Measurements from ENCODE around the gene MRPL55. TPM values are rescaled to one million over a fixed set of nuclear protein-coding genes. Genes with fewer than 3 reads are reported as not detected.

MRPL55 gene
- total and polyA plus RNA-seq, 2 of the 13 experiments (the other 11 are each of a cell fraction or from before 2014, with no cell fraction given) = 58.6 to 92.9 TPM

DNA sequence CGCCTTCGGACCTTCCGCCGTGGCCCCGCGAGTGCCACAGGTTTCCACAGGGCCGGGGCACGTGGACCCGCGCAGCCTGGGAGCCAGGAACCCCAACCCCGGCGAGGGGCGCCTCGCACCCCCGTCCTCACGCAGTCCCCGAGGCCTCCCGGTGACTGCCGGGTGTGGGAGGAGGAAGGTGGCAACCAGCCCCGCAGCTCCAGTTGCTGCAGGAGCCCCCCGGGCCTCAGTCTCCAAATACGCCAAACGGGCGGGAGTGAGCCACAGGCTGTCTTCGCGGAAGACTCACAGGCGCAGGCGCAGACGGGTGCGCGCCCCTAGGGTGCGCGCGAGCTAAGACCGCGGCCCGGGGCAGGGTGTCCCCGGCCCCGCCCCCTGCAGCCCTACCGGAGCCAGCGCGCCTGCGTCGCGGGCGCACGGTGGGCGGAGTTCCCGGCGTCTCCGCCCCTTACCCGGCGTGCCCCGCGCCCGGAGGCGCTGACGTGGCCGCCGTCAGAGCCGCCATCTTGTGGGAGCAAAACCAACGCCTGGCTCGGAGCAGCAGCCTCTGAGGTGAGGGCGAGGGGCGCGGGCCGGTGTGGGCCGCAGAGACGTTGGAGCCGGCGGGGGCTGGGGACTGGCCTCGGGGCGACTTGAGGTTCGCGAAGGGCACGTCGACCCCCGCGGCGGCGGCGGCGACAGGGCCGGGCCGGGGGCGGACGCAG lies 26.7 kb downstream of the MRPL55 start, which contains the start of gene ARF1 (continued):
- TF ChIP-seq SP4 (CRISPR knock-in tag; IDR thresholded peaks at IDR 0.05) (peak; percentile 88), ZNF496 (CRISPR knock-in tag; IDR thresholded peaks at IDR 0.05; ENCODE audit: insufficient replicate concordance) (no peak), ZNF251 (CRISPR knock-in tag; IDR thresholded peaks at IDR 0.05) (no peak), AGO2 (optimal IDR thresholded peaks at IDR 0.05; ENCODE audit: low read depth, low read length) (no peak), CEBPG (CRISPR knock-in tag; IDR thresholded peaks at IDR 0.05) (no peak), TSC22D2 (CRISPR knock-in tag; IDR thresholded peaks at IDR 0.05; ENCODE audit: borderline replicate concordance) (no peak), TCF7L2 (IDR thresholded peaks at IDR 0.05; ENCODE audit: low read depth, low read length) (no peak), RBFOX2 (IDR thresholded peaks at IDR 0.05; ENCODE audit: low read depth, low read length) (peak; percentile 95), ZNF883 (CRISPR knock-in tag; IDR thresholded peaks at IDR 0.05; ENCODE audit: not compliant biosample characterization) (peak; percentile 75), ZNF234 (CRISPR knock-in tag; conservative IDR thresholded peaks at IDR 0.05) (no peak; the same call in 1 of the 2 replicates), PRMT3 (CRISPR knock-in tag; IDR thresholded peaks at IDR 0.05; ENCODE audit: borderline replicate concordance, low read depth) (no peak), ZFP36L1 (CRISPR knock-in tag; IDR thresholded peaks at IDR 0.05) (no peak), BHLHE40 (IDR thresholded peaks at IDR 0.05; ENCODE audit: low read length) (no peak), U2AF1 (optimal IDR thresholded peaks at IDR 0.05; ENCODE audit: low read depth, low read length) (peak; percentile 18), RBM39 (IDR thresholded peaks at IDR 0.05; ENCODE audit: low read depth, low read length, poor library complexity, severe bottlenecking) (no peak), ZNF550 (CRISPR knock-in tag; IDR thresholded peaks at IDR 0.05; ENCODE audit: borderline replicate concordance) (no peak), TMF1 (CRISPR knock-in tag; IDR thresholded peaks at IDR 0.05; ENCODE audit: low read depth) (no peak; the same call in 1 of the 2 replicates)
- TF ChIP-seq, protein P1, sequence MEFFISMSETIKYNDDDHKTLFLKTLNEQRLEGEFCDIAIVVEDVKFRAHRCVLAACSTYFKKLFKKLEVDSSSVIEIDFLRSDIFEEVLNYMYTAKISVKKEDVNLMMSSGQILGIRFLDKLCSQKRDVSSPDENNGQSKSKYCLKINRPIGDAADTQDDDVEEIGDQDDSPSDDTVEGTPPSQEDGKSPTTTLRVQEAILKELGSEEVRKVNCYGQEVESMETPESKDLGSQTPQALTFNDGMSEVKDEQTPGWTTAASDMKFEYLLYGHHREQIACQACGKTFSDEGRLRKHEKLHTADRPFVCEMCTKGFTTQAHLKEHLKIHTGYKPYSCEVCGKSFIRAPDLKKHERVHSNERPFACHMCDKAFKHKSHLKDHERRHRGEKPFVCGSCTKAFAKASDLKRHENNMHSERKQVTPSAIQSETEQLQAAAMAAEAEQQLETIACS (CRISPR knock-in tag; IDR thresholded peaks at IDR 0.05) = peak; percentile 93
- TF ChIP-seq, protein P2, sequence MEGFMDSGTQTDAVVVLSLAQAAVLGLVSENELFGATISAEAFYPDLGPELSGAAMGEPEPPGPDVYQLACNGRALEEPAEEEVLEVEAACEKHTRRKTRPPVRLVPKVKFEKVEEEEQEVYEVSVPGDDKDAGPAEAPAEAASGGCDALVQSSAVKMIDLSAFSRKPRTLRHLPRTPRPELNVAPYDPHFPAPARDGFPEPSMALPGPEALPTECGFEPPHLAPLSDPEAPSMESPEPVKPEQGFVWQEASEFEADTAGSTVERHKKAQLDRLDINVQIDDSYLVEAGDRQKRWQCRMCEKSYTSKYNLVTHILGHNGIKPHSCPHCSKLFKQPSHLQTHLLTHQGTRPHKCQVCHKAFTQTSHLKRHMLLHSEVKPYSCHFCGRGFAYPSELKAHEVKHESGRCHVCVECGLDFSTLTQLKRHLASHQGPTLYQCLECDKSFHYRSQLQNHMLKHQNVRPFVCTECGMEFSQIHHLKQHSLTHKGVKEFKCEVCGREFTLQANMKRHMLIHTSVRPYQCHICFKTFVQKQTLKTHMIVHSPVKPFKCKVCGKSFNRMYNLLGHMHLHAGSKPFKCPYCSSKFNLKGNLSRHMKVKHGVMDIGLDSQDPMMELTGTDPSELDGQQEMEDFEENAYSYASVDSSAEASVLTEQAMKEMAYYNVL (CRISPR knock-in tag; IDR thresholded peaks at IDR 0.05; ENCODE audit: borderline replicate concordance) = 0 out of 2 replicates have a peak, but pooled peaks have one; percentile 59
- TF ChIP-seq, protein P3, sequence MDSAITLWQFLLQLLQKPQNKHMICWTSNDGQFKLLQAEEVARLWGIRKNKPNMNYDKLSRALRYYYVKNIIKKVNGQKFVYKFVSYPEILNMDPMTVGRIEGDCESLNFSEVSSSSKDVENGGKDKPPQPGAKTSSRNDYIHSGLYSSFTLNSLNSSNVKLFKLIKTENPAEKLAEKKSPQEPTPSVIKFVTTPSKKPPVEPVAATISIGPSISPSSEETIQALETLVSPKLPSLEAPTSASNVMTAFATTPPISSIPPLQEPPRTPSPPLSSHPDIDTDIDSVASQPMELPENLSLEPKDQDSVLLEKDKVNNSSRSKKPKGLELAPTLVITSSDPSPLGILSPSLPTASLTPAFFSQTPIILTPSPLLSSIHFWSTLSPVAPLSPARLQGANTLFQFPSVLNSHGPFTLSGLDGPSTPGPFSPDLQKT (CRISPR knock-in tag; IDR thresholded peaks at IDR 0.05; ENCODE audit: borderline replicate concordance) = no peak
- TF ChIP-seq, protein P4, sequence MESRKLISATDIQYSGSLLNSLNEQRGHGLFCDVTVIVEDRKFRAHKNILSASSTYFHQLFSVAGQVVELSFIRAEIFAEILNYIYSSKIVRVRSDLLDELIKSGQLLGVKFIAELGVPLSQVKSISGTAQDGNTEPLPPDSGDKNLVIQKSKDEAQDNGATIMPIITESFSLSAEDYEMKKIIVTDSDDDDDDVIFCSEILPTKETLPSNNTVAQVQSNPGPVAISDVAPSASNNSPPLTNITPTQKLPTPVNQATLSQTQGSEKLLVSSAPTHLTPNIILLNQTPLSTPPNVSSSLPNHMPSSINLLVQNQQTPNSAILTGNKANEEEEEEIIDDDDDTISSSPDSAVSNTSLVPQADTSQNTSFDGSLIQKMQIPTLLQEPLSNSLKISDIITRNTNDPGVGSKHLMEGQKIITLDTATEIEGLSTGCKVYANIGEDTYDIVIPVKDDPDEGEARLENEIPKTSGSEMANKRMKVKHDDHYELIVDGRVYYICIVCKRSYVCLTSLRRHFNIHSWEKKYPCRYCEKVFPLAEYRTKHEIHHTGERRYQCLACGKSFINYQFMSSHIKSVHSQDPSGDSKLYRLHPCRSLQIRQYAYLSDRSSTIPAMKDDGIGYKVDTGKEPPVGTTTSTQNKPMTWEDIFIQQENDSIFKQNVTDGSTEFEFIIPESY (CRISPR knock-in tag; IDR thresholded peaks at IDR 0.05) = no peak

Measured in HepG2 (cell line).